Suprapubic skin (tissue), 4 donors: ENCODE results near the gene APPBP2. TPM values are rescaled to one million over a fixed set of nuclear protein-coding genes. Genes with fewer than 3 reads are reported as not detected.

Experiments used
- DNase-seq, 2 donors: peaks; one replicate each; pipeline ENCODE4 v3.0.0-alpha.2; 2019; ENCODE audit warnings: low spot score in 2 of 2
- H3K27ac ChIP-seq: fragments of 200-600 bp; sonication (generic); one replicate; pipeline ENCODE4 v1.5.1; 2019
- H3K27me3 ChIP-seq: fragments of 200-600 bp; sonication (generic); one replicate; pipeline ENCODE4 v1.5.1; 2019
- H3K36me3 ChIP-seq: fragments of 200-600 bp; sonication (generic); one replicate; pipeline ENCODE4 v1.5.1; 2019
- H3K4me1 ChIP-seq: fragments of 200-600 bp; sonication (generic); one replicate; pipeline ENCODE4 v1.5.1; 2019
- H3K4me3 ChIP-seq: fragments of 200-600 bp; sonication (generic); one replicate; pipeline ENCODE4 v1.5.1; 2019; ENCODE audit warnings: mild to moderate bottlenecking
- H3K9me3 ChIP-seq: fragments of 200-600 bp; sonication (generic); one replicate; pipeline ENCODE4 v1.5.1; 2019
- EP300 ChIP-seq: sonication (generic); formaldehyde crosslinking; IDR thresholded peaks from one replicate; pipeline ENCODE4 v1.6.1; 2017; ENCODE audit warnings: antibody characterized with exemption
- POLR2A ChIP-seq, 2 donors: fragments of 450-650 bp; IDR thresholded peaks; one replicate each; pipeline ENCODE4 v1.6.1; 2017; ENCODE audit warnings: antibody characterized with exemption in 2 of 2, mild to moderate bottlenecking in 2 of 2, moderate library complexity in 2 of 2
- POLR2AphosphoS5 ChIP-seq, 3 donors: sonication (generic); formaldehyde crosslinking; IDR thresholded peaks; one replicate each; pipeline ENCODE4 v1.6.1; 2017; ENCODE audit warnings: antibody characterized with exemption in 3 of 3
- WGBS: methylation state at CpG from one replicate; pipeline ENCODE4 v1.1.5; 2018; 5-methylcytosine and 5-hydroxymethylcytosine counted together
- total RNA-seq, 4 donors: library from RNA; depleted of rRNA; stranded (reverse); fragments of >200 nt; gene quantifications; one replicate each; pipeline ENCODE4 v1.1.0, GENCODE V29; 2016
- TF ChIP-seq, protein P1 (sequence below), 2 donors: fragments of 200-600 bp in 1 of 2; fragments of 450-650 bp in 1 of 2; sonication (generic) in 1 of 2; IDR thresholded peaks; one replicate each; pipeline ENCODE4 v1.5.1; 2016 to 2019; ENCODE audit warnings: antibody characterized with exemption in 2 of 2, mild to moderate bottlenecking in 1 of 2, moderate library complexity in 1 of 2

Gene APPBP2
- total RNA-seq, 4 donors from 2014 or later = 15.4 to 26.3 (median 17.8) TPM

DNA sequence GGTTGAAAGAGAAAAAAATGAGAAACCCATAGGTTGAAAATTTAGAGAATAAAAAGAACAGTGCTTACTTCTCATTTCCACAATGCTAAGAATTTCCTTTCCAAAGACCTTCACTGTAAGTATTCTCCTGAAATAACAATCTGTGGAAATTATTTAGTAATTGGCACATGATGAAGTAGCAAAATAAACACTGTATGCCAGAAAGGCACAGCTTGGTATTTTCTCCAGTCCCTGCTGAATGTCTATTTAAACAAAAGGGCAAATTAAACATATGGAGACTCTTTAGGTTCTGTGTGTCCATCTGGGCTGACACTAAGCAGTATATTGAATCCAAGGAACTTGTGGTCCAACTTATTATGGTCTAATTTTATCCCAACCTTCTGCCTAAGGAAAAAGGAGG is 57.7 kb downstream of the APPBP2 start:
- H3K4me3 ChIP-seq = no peak overlapping the region
- peaks cover 9% of the 10 kb centered on the region for H3K4me1 ChIP-seq
- H3K27me3 ChIP-seq = no peaks in the 10 kb centered on the region
- H3K9me3 ChIP-seq = no peaks in the 10 kb centered on the region
- H3K36me3 ChIP-seq = peaks cover 39% of the 10 kb centered on the region
- no peak for TF ChIP-seq POLR2A (IDR thresholded peaks at IDR 0.05)
- TF ChIP-seq EP300 = no peak
- TF ChIP-seq, protein P1, sequence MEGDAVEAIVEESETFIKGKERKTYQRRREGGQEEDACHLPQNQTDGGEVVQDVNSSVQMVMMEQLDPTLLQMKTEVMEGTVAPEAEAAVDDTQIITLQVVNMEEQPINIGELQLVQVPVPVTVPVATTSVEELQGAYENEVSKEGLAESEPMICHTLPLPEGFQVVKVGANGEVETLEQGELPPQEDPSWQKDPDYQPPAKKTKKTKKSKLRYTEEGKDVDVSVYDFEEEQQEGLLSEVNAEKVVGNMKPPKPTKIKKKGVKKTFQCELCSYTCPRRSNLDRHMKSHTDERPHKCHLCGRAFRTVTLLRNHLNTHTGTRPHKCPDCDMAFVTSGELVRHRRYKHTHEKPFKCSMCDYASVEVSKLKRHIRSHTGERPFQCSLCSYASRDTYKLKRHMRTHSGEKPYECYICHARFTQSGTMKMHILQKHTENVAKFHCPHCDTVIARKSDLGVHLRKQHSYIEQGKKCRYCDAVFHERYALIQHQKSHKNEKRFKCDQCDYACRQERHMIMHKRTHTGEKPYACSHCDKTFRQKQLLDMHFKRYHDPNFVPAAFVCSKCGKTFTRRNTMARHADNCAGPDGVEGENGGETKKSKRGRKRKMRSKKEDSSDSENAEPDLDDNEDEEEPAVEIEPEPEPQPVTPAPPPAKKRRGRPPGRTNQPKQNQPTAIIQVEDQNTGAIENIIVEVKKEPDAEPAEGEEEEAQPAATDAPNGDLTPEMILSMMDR (IDR thresholded peaks at IDR 0.05) = no peak
- TF ChIP-seq POLR2AphosphoS5 (IDR thresholded peaks at IDR 0.05) = no peak
- DNase-seq = no peak
- no peak overlapping the region for H3K27ac ChIP-seq

DNA sequence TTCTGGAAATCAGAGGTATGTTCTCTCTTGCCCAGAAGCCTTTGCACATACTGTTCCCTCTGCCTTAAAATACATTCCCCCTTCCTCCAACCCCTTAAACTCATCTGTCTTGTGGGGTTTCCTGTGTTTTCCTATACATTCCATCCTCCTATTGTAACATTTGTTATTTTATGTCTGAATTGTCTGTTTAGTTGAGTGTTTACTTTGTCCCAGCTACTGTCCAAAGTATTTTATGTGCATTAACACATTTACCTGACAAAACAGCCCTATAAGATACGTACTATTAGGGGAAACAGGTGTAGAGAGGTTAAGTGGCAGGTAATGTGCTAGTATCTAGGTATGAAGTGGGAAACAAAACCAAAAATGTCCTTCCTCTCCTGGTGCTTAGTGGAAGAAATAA is 61.7 kb downstream of the APPBP2 start:
- TF ChIP-seq EP300 (no peak), POLR2AphosphoS5 (IDR thresholded peaks at IDR 0.05) (no peak), POLR2A (IDR thresholded peaks at IDR 0.05) (no peak)
- TF ChIP-seq, protein P1 (IDR thresholded peaks at IDR 0.05) = no peak
- Histone ChIP-seq H3K9me3 (no peaks in the 10 kb centered on the region), H3K27ac (no peak overlapping the region), H3K36me3 (peaks cover 75% of the 10 kb centered on the region), H3K4me1 (no peaks in the 10 kb centered on the region), H3K27me3 (no peaks in the 10 kb centered on the region), H3K4me3 (no peak overlapping the region)
- 95% methylated on average over 1 of the region's 1 CpG for WGBS
- no peak for DNase-seq

DNA sequence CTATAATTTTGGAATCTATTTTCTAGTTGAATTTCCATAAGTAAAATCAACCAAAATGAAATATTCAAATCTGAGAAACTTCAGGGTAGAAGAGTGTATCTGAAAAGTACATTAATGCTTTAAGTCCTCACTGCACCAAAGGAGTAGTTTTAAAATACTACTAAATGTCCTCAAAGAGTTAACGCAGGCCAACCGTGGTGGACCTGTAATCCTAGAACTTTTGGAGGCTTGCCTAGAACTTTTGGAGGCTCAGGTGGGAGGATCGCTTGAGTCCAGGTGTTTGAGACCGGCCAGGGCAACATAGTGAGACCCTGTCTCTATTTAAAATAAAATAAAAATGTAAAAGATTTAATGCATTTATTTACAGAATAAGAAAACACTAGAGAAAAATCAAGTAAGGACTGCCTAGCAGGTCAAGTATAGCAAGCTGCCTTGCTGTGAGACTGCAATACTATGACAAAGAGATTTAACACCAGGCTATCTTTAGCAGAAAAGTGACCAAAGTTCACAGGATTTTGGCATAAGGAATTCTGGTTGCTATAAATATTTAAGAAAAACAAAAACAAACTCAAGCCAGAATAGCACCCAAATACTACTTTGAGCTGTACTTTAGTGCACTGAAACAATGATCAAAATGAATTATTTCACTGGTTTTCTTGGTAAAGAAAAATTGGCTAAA is 62.7 kb downstream of the APPBP2 start:
- Histone ChIP-seq H3K27me3 (no peaks in the 10 kb centered on the region), H3K27ac (no peak overlapping the region), H3K4me1 (no peaks in the 10 kb centered on the region), H3K36me3 (peaks cover 81% of the 10 kb centered on the region), H3K9me3 (no peaks in the 10 kb centered on the region), H3K4me3 (no peak overlapping the region)
- 72% methylated on average over 4 of the region's 4 CpGs for WGBS
- no peak for TF ChIP-seq POLR2AphosphoS5 (IDR thresholded peaks at IDR 0.05)
- TF ChIP-seq, protein P1 (IDR thresholded peaks at IDR 0.05) = no peak
- no peak for TF ChIP-seq EP300
- no peak for TF ChIP-seq POLR2A (IDR thresholded peaks at IDR 0.05)
- DNase-seq = no peak

DNA sequence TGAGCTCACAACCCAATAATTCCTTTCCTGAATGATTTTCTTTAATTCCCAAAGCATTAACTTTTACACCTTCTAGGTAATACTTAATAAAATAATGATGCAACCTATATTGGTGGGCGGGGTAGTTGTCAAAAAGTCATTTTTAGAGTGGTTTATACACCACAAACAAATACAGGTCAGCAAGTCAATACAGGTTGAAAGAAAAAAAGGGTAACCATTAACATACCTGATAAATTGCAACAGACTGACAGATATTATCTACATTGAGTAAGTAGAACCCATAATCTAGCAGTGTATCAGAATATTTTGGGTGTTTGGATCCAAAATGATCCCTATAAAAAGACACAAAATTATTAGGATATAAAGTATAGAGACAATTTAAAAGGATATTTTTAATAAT is 64.5 kb downstream of the APPBP2 start:
- H3K27me3 ChIP-seq = no peaks in the 10 kb centered on the region
- peaks cover 90% of the 10 kb centered on the region for H3K36me3 ChIP-seq
- TF ChIP-seq POLR2AphosphoS5 (IDR thresholded peaks at IDR 0.05) (no peak), POLR2A (IDR thresholded peaks at IDR 0.05) (no peak), EP300 (no peak)
- TF ChIP-seq, protein P1 (IDR thresholded peaks at IDR 0.05) = no peak

GRCh38 chr17:60457148-60457547 is 68.9 kb downstream of the APPBP2 start:
- no peak for TF ChIP-seq EP300
- no peak for TF ChIP-seq POLR2A (IDR thresholded peaks at IDR 0.05)
- TF ChIP-seq POLR2AphosphoS5 (IDR thresholded peaks at IDR 0.05) = no peak
- Histone ChIP-seq H3K27me3 (no peaks in the 10 kb centered on the region), H3K4me3 (no peak overlapping the region), H3K27ac (no peak overlapping the region), H3K36me3 (peaks cover 84% of the 10 kb centered on the region), H3K4me1 (no peaks in the 10 kb centered on the region), H3K9me3 (no peaks in the 10 kb centered on the region)
- 100% methylated on average over 2 of the region's 2 CpGs for WGBS
- DNase-seq = no peak

More for the DNA sequence above, 64.5 kb downstream of the APPBP2 start:
- H3K4me1 ChIP-seq = no peaks in the 10 kb centered on the region
- WGBS = 69% methylated on average over 1 of the region's 1 CpG
- no peak overlapping the region for H3K4me3 ChIP-seq
- no peaks in the 10 kb centered on the region for H3K9me3 ChIP-seq
- DNase-seq = no peak
- H3K27ac ChIP-seq = no peak overlapping the region
